HPDE6-E6E7 (cell line): ENCODE results near the gene AK3.
"Not testable (repeated sequence)": the region's sequence is repeated elsewhere in the genome, so short reads cannot be mapped to it uniquely, and the experiment has no call there.

ENCODE experiments used
- DNase-seq: peaks from one replicate; pipeline ENCODE4 v3.0.0; 2011; ENCODE audit warnings: missing footprints; ENCODE audit errors: extremely low spot score

Gene AK3

DNA sequence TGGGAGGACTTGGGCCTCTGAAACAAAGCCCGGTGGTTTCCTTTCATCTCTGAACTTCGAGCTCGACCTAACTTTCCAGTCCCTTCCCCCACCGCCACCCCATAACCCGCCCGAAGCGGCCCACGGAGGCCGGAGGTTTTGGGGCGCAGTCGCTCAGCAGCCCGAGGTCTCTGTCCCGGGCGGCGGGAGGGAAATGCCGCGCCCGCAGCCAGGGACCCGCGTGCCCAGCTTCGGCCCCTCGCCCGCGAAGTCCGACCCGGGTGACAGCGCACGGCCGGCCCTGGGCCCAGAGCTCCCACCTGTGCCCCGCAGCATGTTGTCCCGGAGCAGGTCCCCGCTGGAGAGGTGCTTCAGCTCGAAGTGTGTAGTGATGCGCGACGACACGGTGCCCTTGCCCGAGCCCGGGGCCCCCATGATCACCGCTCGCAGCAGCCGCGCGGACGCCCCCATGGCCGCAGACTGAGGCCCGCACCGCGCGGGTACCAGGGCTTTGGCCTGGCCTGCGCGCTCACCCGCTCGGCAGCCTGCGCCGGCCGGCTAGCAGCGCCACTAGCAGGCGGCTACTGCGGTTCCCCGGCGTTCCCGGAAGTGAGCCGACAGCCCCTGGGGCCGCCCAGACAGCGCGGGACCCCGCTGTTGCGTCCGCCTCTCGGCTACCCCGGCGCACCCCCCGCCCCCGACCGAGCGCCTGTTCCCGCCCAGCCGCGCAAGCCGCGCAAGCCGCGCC, at the start of gene AK3:
Gene AK3, minus strand, starts transcription at position 565 of the 727 bp plus-strand sequence. Its CDS starts 115 bp downstream, at position 450.
- peak; percentile 83 for DNase-seq

DNA sequence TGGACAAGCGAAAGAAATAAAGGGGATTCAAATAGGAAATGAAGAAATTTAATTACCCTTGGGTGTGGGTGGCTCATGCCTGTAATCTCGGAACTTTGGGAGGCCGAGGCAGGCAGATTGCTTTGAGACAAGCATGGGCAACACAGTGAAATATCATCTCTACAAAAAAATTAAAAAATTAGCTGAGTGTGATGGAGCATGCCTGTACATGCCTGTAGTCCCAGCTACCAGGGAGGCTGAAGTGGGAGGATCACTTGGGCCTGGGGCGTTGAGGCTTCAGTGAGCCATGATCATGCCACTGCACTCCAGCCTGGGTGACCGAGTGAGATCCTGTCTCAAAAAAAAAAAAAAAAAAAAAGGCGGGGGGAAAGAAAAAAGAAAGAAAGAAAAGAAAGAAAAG, 47.7 kb upstream of the AK3 start:
- no peak for DNase-seq

DNA sequence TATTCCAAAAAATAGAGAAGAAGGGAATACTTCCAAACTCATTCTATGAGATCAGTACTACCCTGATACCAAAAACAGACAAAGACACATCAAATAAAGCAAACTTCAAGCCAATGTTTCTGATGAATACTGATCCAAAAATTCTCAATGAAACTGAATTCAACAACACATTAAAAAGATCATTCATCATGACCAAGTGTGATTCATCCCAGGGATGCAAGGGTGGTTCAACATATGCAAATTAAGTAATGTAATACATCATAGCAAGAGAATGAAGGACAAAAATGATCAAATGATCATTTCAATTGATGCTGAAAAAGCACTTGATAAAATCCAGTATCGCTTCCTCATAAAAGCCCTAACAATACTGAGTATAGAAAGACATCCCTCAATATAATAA, 46.9 kb upstream of the AK3 start:
- DNase-seq, result no peak

DNA sequence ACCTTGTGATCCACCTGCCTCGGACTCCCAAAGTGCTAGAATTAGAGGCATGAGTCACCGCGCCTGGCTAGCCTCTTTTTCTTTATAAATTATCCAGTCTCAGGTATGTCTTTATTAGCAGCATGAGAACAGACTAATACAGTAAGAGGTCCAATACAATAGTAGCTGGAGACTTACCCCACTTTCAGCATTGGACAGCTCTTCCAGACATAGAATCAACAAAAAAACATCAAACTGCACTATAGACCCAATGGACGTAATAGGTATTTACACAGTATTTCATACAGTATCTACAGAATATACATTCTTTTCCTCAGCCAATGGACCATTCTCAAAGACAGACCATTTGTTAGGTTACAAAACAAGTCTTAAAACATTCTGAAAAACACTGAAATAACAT, 45.6 kb upstream of the AK3 start:
- no peak for DNase-seq

DNA sequence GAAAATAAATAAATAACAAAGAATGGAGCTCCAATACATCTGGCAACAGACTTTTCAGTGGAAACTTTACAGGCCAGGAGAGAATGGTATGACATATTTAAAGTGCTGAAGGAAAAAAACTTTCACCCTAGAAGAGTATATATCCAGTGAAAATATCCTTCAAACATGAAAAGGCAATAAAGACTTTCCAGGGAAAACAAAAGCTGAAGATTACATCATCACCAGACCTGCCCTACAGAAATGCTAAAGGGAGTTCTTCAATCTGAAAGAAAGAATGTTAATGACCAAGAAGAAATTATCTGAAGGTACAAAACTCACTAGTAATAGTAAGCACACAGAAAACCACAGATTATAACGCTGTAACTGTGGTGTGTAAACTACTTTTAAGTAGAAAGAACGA, 43.4 kb upstream of the AK3 start:
- no peak for DNase-seq

DNA sequence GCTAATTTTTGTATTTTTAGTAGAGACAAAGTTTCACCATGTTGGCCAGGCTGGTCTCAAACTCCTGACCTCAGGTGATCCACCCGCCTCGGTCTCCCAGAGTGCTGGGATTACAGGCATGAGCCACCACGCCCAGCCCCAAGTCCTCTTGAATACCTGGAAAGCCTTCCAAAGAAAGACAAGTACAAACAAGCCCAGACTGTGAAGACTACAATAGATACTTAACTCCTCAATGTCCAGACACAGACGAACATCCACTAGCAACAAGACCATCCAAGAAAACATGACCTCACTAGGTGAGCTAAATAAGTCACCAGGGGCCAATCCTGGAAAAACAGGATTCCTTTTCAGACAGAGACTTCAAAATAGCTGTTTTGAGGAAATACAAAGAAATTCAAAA, 42.2 kb upstream of the AK3 start:
- DNase-seq, result not testable (repeated sequence)

DNA sequence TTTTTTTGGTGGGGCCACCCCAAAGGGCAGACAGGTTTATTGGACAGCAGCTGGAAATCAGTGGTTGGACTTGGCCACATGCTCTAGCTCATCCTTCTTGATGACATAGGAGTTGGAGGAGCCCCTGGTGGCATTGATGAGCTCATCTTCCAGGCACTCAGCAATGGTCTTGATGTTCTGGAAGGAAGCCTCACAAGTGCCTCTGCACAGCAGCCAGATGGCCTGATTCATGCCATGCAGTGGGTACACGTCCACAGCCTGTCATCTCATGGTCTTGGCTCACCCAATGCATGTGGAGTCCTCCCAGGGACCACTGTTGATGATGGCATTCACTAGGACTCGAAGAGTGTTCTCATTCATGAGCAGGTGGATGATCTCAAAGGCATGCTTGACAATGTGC, 40.4 kb upstream of the AK3 start:
- no peak for DNase-seq

DNA sequence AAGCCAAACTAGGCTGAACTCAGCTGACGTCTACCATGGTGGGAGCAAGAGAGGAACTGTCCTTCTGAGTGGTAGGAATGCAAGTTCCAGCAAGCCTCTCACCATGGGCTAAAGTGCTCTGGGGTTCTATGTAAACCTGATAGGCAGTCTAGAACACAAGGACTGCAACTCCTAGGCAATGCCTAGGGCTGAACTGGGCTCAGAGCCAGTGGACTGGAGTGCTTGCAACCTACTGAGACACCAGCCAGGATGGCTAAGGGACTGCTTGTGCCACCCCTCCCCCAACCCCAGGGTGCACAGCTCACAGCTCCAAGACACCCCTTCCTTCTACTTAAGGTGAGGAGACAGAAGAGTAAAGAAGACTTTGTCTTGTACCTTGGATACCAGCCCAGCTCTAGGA, 39.6 kb upstream of the AK3 start:
- DNase-seq, result no peak

DNA sequence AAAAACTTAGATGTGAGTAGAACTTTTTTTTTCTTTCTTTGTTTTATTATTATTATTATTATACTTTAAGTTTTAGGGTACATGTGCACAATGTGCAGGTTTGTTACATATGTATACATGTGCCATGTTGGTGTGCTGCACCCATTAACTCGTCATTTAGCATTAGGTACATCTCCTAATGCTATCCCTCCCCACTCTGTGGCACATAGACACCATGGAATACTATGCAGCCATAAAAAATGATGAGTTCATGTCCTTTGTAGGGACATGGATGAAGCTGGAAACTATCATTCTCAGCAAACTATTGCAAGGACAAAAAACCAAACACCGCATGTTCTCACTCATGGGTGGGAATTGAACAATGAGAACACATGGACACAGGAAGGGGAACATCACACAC, 34.0 kb upstream of the AK3 start:
- not testable (repeated sequence) for DNase-seq

DNA sequence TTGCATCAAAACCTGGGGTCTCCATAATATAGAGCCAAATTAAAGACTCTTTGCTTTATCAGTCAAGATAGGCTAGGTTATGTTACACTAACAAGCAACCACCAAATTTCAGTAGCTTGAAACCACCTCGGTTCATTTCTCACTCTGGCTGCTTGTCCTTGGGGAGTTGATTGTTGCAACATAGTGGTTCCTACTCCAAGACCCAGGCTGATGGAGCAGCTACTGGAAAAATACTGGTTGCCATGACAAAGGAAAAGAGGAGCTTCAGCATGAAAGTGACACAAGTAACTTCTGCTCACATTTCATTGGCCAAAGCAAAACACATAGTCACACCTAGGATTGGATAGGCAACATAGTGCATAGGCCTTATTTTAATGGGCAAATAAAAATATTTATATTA, 33.2 kb upstream of the AK3 start:
- no peak for DNase-seq

DNA sequence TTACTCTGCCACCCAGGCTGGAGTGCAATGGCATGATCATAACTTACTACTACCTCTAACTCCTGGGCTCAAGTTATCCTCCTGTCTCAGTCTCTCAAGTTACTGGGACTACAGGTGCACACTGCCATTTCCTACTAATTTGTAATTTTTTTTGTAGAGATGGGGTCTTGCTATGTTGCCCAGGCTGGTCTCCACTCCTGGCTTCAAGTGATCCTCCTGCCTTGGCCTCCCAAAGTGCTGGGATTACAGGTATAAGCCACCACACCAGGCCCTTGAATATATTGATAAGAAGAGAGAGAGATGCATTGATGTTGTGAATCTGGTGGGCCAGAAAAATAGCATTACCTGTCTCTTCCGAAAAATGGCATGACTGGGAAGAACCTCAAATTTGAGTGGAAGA, 30.8 kb upstream of the AK3 start:
- no peak for DNase-seq

DNA sequence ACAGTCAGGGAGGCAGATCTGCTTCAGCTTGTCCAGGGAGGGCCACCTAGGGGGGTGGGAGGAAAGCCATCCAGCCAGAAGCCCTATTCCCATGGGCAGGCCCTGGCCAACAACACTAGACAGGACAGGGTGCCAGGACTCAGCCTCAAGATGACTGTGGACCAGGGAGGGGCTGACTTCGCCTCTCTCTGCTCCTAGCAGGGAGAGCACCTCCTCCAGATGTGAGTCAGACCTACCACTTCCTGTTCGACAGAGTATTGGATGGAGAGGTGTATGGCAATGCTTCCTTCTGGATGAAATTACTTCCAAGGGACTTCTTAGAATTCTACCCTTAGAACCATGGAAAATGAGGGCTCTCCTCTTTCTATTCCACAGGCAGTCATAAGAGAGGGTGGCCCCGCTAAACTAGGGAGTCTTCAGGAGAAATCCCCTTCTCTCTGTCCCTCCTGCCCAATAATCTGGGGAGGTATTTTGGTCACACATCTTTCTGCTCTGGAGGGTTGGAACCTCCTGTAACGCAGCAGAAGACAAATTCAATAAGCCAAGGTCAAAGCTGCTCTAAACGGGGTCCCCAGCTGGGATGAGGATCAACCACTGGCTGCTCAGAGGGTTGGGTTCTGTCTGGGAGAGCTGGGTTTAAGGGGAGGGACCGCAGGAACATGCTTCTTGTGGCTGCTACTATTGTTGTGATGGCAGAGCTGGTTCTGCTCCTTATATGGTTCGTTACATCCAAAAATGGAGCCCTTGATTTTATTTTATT, 28.5 kb upstream of the AK3 start:
- DNase-seq, result peak; percentile 60

DNA sequence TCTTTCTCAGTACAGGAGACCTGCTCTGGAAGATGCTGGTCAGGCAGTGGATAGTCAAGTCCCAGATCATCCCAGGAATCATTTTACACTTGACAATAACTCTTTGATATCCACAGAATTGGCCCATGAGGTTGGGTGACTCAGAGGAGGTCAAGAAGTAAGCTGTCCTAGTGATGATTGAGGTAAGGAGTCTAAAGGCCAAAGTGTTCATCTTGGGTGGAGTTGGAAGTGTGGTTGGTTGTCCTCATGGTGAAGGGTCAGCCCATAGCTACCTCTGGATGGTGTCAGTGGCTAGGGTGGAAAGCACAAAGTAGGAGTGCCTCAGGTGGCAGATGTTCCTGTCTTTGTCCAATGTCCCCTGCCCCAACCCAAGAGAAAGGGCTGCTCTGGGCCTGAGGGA, 27.7 kb upstream of the AK3 start:
- DNase-seq, result no peak

DNA sequence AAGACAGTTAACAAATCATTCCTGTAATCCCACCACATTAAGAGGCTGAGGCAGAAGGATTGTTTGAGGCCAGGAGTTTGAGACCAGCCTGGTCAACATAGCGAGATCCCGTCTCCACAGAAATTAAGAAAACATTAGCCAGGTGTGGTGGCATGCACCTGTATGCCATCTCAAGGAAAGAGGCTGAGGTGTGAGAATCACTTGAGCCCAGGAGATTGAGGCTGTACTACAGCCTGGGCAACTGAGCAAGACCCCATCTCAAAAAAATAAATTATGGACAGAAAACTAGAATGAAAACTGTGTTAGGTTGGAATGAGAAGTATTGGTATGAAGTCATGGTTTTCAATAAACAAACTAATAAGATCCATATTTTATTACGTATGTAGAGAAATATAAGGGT, 23.0 kb upstream of the AK3 start:
- DNase-seq, result no peak

DNA sequence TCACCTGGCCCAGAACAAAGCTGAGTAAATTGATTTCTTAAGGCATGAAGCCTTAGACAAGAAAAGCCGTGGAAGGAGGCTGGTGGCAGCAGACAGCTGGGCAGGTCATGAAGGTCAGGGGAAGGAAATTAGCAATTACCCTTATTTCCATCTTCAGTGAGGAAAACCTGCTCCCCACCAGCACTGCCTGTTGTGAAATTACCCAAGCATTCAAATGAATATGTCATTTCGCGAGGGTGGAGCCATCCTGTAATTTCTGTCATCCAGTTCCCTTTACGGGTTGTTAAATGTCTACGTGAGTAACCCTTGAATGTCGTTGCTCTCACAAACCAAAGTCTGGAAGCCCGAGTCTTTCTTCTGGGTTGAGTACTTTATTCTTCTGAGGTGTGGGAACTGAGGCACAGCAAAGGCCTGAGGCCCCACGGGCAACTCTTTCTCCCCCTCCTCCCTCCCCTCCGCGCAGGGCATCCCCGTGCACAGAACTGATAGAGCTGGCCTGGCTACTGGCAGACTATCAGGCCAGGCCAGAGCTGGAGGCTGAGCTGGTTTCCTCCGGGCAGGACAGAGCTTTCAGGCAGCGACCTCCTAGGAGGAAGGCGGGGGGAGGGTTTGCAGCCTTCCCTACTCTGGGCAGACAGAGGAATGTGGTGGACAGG, 22.0 kb upstream of the AK3 start:
- no peak for DNase-seq

DNA sequence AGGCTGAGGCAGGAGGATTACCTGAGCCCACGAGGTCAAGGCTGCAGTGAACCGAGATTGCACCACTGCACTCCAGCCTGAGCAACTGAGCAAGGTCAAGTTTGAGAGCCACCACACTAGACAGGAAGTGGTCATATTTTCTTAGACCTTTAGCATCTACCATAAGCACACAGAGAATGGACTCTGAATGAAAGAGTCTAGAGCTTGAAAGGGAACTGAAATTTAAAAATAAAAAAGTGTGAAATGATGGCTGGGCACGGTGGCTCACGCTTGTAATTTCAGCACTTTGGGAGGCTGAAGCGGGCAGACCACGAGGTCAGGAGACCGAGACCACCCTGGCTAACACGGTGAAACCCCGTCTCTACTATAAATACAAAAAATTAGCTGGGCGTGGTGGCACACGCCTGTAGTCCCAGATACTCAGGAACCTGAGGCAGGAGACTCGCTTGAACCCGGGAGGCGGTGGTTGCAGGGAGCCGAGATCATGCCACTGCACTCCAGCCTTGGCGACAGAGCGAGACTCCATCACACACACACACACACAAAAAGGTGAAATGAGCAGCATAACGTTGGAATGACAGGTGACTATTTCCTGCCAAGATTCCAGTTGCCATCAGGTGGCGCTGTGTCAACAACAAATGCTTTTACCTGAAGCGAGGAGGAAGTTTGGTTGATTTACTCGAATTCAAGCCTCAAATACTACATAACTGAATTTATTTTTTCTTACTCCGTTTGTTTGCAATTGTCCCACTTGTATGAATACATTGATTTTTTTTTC, 21.3 kb upstream of the AK3 start:
- no peak for DNase-seq

DNA sequence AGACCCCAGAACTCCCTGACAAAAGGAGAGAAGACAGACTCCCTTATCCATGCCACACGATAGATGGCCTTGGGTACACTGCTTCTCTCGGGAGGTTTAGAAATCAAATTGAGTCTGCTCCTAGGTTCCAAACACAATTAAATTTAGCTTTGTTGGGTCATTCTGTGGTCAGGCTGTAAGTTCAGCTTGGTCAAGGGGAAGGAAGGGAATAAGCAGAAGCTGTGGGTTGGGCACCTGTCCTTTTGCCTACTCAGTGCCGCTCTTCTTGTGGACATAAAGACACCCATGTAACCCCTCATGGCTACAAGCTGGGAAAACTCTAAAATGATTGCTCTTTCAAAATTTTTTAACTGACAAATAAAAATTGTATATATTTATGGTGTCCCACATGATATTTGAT, 19.1 kb upstream of the AK3 start:
- no peak for DNase-seq

DNA sequence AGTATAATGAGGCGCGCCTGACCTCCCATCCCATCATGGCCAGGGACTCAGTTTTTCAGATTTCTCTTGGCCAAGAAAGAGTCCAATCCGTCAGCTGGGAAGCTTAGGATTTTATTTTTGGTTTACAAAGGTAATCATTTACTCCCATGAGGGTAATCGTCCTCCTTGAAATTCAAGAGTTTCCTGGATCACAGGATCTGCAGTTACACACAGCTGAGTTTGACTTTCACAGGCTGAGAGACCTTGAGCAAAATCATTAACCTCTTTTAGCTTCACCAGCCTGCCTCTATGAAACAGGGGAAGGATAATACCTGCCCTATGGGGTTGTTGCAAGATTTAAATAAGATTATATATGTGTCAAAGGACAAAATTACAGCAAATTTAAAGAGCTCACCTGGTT, 15.4 kb upstream of the AK3 start:
- DNase-seq, result no peak

DNA sequence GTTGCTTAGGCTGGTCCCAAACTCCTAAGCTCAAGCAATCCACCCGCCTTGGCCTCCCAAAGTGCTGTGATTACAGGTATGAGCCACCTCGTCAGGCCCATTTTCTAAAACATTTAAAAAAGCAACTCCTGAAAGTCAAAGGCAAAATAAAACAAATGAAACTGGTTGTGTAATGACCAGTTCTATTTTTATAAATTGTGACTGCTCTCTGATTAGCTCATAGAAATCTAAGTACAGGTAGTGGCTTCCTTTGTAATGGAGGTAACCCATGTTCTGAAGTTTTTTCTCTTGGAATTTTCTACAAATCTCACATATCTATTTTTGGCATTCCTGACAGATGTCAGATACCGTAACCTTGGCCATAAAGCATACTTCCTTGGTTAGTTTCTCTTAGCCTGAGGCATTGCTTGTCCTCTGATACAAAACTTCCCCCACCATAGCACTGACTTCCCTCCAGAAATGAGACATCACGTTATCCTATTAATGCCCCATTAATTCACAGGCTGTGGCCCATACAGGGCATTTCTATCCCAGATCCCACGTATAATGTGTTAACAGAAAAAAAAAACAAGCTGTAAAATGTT, 14.1 kb upstream of the AK3 start:
- DNase-seq, result no peak

DNA sequence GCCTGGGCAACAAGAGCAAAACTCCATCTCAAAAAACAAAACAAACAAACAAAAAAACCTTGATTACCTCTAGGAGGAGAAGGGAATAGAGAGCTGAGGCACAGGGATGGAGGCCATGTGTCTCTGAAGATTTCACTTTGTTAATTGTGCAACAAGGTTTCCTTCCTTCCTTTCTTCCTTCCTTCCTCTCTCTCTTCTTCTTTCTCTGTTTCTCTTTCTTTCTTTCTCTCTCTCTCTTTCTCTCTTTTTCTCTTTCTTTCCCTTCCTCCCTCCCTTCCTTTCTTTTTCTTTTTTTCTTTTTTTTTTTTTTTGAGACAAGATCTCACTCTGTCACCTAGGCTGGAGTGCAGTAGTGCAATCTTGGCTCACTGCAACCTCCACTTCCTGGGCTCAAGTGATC, 13.5 kb upstream of the AK3 start:
- not testable (repeated sequence) for DNase-seq

DNA sequence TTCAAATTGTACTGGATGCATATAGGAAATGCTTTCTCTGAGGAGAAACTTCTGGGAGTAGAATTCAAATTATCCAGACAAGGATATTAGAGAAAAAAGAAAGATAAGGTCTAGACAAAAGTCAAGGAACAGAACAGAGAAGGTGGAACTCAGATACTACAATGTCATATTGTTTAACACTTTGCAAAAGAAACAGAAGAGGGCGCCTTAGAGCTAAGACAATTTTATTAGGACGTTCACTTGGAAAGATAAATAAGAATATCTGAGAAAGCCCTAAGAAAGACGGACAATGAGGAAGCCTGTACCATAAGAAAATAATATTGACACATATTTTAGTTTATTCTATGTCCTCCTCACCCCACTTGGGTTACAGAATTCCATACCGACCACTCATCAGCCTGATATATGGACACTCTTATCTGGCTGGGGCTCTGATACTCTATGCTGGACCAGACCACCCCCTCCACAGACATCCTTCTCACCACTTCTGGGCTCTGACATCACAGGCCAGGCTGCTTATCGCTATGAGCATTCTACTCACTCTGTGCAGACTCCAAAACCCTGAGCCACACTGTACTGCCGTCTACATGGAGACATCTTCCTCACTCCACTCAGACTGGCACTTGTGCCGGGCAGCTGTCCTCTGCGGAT, 9.1 kb upstream of the AK3 start:
- no peak for DNase-seq
